ENCODE measurements around the gene ARHGAP15.

DNA sequence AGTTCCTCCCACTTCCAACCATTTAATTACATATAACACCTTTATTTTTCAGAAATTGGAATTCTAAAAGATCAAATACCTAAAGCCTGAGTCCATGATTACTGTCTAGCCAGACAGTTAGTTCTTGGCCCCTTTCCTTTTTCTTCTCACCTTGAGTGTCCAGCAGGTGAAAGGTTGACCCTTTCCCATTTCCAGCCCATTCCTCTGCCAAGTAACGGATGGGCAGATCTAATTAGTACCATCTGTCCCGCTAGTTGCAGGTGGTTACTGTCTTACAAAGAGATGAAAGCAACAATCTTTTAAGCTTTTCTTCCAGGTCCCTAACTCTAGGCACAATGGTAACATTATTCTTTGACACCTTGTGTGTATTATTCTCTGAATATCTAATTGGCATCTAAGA is 506.7 kb downstream of the ARHGAP15 start:
- TF ChIP-seq EZH2 (IDR thresholded peaks at IDR 0.05) (no peak), POLR2AphosphoS5 (IDR thresholded peaks at IDR 0.05; ENCODE audit: borderline replicate concordance, low read depth, low read length) (no peak), FOXP2 (optimal IDR thresholded peaks at IDR 0.05; ENCODE audit: control extremely low read depth, extremely low read length, insufficient read depth) (no peak)
